GM21390 (cell line): ENCODE results near the gene TWF2.

Experiments used
- ATAC-seq: cut with Tn5 transposase; IDR thresholded peaks from one replicate; pipeline ENCODE4 v1.9.1; 2021; ENCODE audit not compliant: unreplicated experiment

Gene TWF2

GRCh38 chr3:52223449-52224408, 15.2 kb downstream of the TWF2 start:
- ATAC-seq, result no peak

GRCh38 chr3:52222319-52223221, 16.4 kb downstream of the TWF2 start:
- no peak for ATAC-seq

GRCh38 chr3:52221563-52222318, 17.2 kb downstream of the TWF2 start:
- no peak for ATAC-seq

- no peak for ATAC-seq
Observed at GRCh38 chr3:52221141-52221562, 17.8 kb downstream of the TWF2 start.

- no peak for ATAC-seq
Observed at GRCh38 chr3:52220380-52221026, 18.5 kb downstream of the TWF2 start.

- no peak for ATAC-seq
Observed at GRCh38 chr3:52218937-52219650, 19.9 kb downstream of the TWF2 start.

GRCh38 chr3:52218454-52218853, 20.5 kb downstream of the TWF2 start:
- no peak for ATAC-seq

GRCh38 chr3:52218026-52218425, 20.9 kb downstream of the TWF2 start:
- ATAC-seq, result no peak

- no peak for ATAC-seq
Observed at GRCh38 chr3:52217409-52217805, 21.6 kb downstream of the TWF2 start.

- no peak for ATAC-seq
Observed at GRCh38 chr3:52216585-52217408, 22.2 kb downstream of the TWF2 start.

- no peak for ATAC-seq
Observed at GRCh38 chr3:52215351-52215750, 23.6 kb downstream of the TWF2 start.

- ATAC-seq, result no peak
Observed at GRCh38 chr3:52213901-52214300, 25.1 kb downstream of the TWF2 start.

- no peak for ATAC-seq
Observed at GRCh38 chr3:52213005-52213404, 26.0 kb downstream of the TWF2 start.

- no peak for ATAC-seq
Observed at GRCh38 chr3:52211268-52211891, 27.6 kb downstream of the TWF2 start.

GRCh38 chr3:52210550-52211046, 28.4 kb downstream of the TWF2 start:
- ATAC-seq, result no peak

GRCh38 chr3:52210037-52210436, 28.9 kb downstream of the TWF2 start:
- no peak for ATAC-seq

GRCh38 chr3:52208556-52208955, 30.4 kb downstream of the TWF2 start:
- no peak for ATAC-seq

GRCh38 chr3:52205727-52206372, 33.1 kb downstream of the TWF2 start:
- no peak for ATAC-seq
